Keratinocyte (primary cell): ENCODE results near the gene TCFL5.

Experiments used
- CTCF ChIP-seq, 3 experiments: IDR thresholded peaks in 1 of 3; conservative IDR thresholded peaks in 1 of 3; optimal IDR thresholded peaks in 1 of 3; 2 replicates in 2 of 3; 3 replicates in 1 of 3; pipeline versions ENCODE3 to v1.5.1; 2011; ENCODE audit warnings: low read length in 3 of 3, mild to moderate bottlenecking in 3 of 3, moderate library complexity in 2 of 3, control low read depth in 1 of 3, inconsistent platforms in 1 of 3; ENCODE audit not compliant: insufficient read depth in 2 of 3; ENCODE audit errors: extremely low read depth in 1 of 3
- EZH2 ChIP-seq: IDR thresholded peaks from one replicate; pipeline ENCODE4 v1.6.1; 2012; ENCODE audit warnings: inconsistent platforms, mild to moderate bottlenecking, low read length, moderate library complexity

GRCh38 chr20:62838128-62838891, 23.3 kb downstream of the TCFL5 start:
- TF ChIP-seq CTCF (optimal IDR thresholded peaks at IDR 0.05 in 1 of 3, IDR thresholded peaks at IDR 0.05 in 1 of 3, conservative IDR thresholded peaks at IDR 0.05 in 1 of 3; ENCODE audit: extremely low read depth in 1 of 3, insufficient read depth in 2 of 3, low read length in 3 of 3) (no peak), EZH2 (no peak)
